ENCODE measurements around the gene TMEM203. TPM values are rescaled to one million over a fixed set of nuclear protein-coding genes. Genes with fewer than 3 reads are reported as not detected.
A peak's percentile ranks its signal among the peaks of the same experiment; 100 is the strongest.

The TMEM203 gene
- total and polyA plus RNA-seq, 2 experiments from 2014 or later, result 32.7 to 53.4 TPM

DNA sequence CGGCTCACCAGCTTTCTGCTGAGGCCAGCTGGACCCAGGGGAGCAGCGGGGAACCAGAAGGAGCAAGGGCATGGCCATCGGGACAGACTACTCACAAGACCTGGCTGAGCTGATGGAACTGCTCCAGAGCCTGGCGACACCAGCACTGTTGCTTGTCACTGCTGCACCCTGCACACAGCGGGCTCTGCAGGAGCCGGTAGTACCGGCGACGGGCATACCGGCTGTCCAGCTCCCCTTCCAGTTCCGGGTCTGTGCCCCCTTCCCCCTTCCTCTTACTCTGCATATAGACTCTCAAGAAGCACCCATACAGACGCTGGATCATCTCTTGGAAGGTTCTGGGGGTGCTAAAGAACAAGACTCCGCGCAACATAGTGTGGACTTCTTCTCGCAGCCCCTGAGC is 18.1 kb downstream of the TMEM203 start (continued):
- TF ChIP-seq, protein P1, sequence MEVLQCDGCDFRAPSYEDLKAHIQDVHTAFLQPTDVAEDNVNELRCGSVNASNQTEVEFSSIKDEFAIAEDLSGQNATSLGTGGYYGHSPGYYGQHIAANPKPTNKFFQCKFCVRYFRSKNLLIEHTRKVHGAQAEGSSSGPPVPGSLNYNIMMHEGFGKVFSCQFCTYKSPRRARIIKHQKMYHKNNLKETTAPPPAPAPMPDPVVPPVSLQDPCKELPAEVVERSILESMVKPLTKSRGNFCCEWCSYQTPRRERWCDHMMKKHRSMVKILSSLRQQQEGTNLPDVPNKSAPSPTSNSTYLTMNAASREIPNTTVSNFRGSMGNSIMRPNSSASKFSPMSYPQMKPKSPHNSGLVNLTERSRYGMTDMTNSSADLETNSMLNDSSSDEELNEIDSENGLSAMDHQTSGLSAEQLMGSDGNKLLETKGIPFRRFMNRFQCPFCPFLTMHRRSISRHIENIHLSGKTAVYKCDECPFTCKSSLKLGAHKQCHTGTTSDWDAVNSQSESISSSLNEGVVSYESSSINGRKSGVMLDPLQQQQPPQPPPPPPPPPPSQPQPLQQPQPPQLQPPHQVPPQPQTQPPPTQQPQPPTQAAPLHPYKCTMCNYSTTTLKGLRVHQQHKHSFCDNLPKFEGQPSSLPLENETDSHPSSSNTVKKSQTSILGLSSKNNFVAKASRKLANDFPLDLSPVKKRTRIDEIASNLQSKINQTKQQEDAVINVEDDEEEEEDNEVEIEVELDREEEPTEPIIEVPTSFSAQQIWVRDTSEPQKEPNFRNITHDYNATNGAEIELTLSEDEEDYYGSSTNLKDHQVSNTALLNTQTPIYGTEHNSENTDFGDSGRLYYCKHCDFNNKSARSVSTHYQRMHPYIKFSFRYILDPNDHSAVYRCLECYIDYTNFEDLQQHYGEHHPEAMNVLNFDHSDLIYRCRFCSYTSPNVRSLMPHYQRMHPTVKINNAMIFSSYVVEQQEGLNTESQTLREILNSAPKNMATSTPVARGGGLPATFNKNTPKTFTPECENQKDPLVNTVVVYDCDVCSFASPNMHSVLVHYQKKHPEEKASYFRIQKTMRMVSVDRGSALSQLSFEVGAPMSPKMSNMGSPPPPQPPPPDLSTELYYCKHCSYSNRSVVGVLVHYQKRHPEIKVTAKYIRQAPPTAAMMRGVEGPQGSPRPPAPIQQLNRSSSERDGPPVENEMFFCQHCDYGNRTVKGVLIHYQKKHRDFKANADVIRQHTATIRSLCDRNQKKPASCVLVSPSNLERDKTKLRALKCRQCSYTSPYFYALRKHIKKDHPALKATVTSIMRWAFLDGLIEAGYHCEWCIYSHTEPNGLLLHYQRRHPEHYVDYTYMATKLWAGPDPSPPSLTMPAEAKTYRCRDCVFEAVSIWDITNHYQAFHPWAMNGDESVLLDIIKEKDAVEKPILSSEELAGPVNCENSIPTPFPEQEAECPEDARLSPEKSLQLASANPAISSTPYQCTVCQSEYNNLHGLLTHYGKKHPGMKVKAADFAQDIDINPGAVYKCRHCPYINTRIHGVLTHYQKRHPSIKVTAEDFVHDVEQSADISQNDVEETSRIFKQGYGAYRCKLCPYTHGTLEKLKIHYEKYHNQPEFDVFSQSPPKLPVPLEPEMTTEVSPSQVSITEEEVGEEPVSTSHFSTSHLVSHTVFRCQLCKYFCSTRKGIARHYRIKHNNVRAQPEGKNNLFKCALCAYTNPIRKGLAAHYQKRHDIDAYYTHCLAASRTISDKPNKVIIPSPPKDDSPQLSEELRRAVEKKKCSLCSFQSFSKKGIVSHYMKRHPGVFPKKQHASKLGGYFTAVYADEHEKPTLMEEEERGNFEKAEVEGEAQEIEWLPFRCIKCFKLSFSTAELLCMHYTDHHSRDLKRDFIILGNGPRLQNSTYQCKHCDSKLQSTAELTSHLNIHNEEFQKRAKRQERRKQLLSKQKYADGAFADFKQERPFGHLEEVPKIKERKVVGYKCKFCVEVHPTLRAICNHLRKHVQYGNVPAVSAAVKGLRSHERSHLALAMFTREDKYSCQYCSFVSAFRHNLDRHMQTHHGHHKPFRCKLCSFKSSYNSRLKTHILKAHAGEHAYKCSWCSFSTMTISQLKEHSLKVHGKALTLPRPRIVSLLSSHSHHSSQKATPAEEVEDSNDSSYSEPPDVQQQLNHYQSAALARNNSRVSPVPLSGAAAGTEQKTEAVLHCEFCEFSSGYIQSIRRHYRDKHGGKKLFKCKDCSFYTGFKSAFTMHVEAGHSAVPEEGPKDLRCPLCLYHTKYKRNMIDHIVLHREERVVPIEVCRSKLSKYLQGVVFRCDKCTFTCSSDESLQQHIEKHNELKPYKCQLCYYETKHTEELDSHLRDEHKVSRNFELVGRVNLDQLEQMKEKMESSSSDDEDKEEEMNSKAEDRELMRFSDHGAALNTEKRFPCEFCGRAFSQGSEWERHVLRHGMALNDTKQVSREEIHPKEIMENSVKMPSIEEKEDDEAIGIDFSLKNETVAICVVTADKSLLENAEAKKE (CRISPR knock-in tag; IDR thresholded peaks at IDR 0.05), result no peak
- TF ChIP-seq EZH2phosphoT487 (IDR thresholded peaks at IDR 0.05; ENCODE audit: unreplicated experiment) (no peak), JUNB (IDR thresholded peaks at IDR 0.05; ENCODE audit: unreplicated experiment) (no peak), STAT1 (IDR thresholded peaks at IDR 0.05; ENCODE audit: unreplicated experiment) (no peak), POLR2AphosphoS5 (IDR thresholded peaks at IDR 0.05; ENCODE audit: low read depth) (no peak), NANOG (IDR thresholded peaks at IDR 0.05; ENCODE audit: borderline replicate concordance) (no peak), ZNF331 (CRISPR knock-in tag; IDR thresholded peaks at IDR 0.05; ENCODE audit: low read depth) (no peak)
- TF ChIP-seq, protein P2, sequence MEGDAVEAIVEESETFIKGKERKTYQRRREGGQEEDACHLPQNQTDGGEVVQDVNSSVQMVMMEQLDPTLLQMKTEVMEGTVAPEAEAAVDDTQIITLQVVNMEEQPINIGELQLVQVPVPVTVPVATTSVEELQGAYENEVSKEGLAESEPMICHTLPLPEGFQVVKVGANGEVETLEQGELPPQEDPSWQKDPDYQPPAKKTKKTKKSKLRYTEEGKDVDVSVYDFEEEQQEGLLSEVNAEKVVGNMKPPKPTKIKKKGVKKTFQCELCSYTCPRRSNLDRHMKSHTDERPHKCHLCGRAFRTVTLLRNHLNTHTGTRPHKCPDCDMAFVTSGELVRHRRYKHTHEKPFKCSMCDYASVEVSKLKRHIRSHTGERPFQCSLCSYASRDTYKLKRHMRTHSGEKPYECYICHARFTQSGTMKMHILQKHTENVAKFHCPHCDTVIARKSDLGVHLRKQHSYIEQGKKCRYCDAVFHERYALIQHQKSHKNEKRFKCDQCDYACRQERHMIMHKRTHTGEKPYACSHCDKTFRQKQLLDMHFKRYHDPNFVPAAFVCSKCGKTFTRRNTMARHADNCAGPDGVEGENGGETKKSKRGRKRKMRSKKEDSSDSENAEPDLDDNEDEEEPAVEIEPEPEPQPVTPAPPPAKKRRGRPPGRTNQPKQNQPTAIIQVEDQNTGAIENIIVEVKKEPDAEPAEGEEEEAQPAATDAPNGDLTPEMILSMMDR (conservative IDR thresholded peaks at IDR 0.05; ENCODE audit: low read depth in 2 of 2), result no peak

DNA sequence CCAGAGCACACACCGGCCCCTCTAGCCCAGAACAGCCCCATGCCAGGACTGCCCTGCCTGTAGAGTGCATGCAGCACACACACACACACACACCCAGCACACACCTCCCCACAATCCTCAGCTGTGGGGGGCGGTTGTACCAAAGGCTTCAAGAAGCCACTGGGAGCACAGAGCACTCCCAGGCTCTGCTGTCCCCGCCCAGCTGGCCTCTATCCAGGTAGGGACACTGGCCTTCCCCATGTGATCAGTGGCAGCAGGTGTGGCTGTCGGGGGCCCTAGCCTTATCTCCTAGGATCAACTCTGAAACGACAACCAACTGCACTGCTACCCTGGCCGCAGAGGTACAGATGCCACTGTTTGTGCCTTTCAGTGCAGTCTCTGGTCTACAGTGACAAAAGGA is 19.1 kb downstream of the TMEM203 start:
- ATAC-seq (no peak), DNase-seq (ENCODE audit: low spot score) (no peak)
- H3K4me2 ChIP-seq, result no peak overlapping the region
- Mint-ChIP-seq H3K4me3 (peak overlapping the region; percentile 91; the same call in 2 of the 3 replicates), H3K27me3 (ENCODE audit: insufficient read depth, low read depth, poor library complexity) (peaks cover 13% of the 10 kb centered on the region), H3K36me3 (ENCODE audit: low read depth) (peaks cover 26% of the 10 kb centered on the region), H3K4me1 (peaks cover 9% of the 10 kb centered on the region), H3K9me3 (no peaks in the 10 kb centered on the region), H3K27ac (no peak overlapping the region)
- no peak overlapping the region for H2AFZ ChIP-seq
- peaks cover 25% of the 10 kb centered on the region for H3K79me2 ChIP-seq (replicated peaks; ENCODE audit: insufficient read depth)
- 0 out of 2 replicates have a peak, but pooled peaks cover 5% of the 10 kb centered on the region for H4K20me1 ChIP-seq (replicated peaks; ENCODE audit: insufficient read depth)
- TF ChIP-seq EZH2phosphoT487 (IDR thresholded peaks at IDR 0.05; ENCODE audit: unreplicated experiment), result no peak
- peaks cover 13% of the 10 kb centered on the region for H3K4me1 ChIP-seq (ENCODE audit: insufficient read depth)
- H3K4me3 ChIP-seq, result no peak overlapping the region
- H3K36me3 ChIP-seq (ENCODE audit: insufficient read depth), result no peaks in the 10 kb centered on the region
- no peaks in the 10 kb centered on the region for H3K9me2 ChIP-seq (ENCODE audit: insufficient read depth)
- H3K27ac ChIP-seq (ENCODE audit: low read depth), result no peak overlapping the region
- 0 out of 2 replicates have a peak, but pooled peaks cover 4% of the 10 kb centered on the region for H3F3A ChIP-seq (replicated peaks; ENCODE audit: low read depth)
- no peaks in the 10 kb centered on the region for H3K27me3 ChIP-seq (ENCODE audit: insufficient read depth)
